DND-41 (cell line): ENCODE data around the gene WIF1.

Experiments used
- ATAC-seq: fragments of 200-7000 bp; cut with Tn5 transposase; 3 replicates; pipeline ENCODE4 v1.9.1; 2021; ENCODE audit warnings: low read depth; ENCODE audit not compliant: insufficient read depth
- DNase-seq: peaks from one replicate; pipeline ENCODE4 v3.0.0-alpha.2; 2020
- H2AFZ ChIP-seq: 2 replicates; pipeline ENCODE4 v1.6.0; 2012; ENCODE audit warnings: low read depth, low read length
- H3K27ac ChIP-seq: 2 replicates; pipeline ENCODE4 v1.5.1; 2012; ENCODE audit warnings: low read length, inconsistent platforms
- H3K27me3 ChIP-seq: fragments of 200-600 bp; sonication (generic); 2 replicates; pipeline ENCODE4 v1.6.0; 2012; ENCODE audit warnings: low read length, mild to moderate bottlenecking, inconsistent platforms; ENCODE audit not compliant: insufficient read depth, poor library complexity
- H3K36me3 ChIP-seq: 2 replicates; pipeline ENCODE4 v1.5.1; 2012; ENCODE audit warnings: low read length, inconsistent platforms; ENCODE audit not compliant: insufficient read depth
- H3K4me1 ChIP-seq: 2 replicates; pipeline ENCODE4 v1.5.1; 2012; ENCODE audit warnings: mild to moderate bottlenecking, low read length; ENCODE audit not compliant: insufficient read depth
- H3K4me2 ChIP-seq: 2 replicates; pipeline ENCODE4 v1.6.0; 2012; ENCODE audit warnings: mild to moderate bottlenecking, moderate library complexity, low read length, inconsistent platforms; ENCODE audit not compliant: insufficient read depth
- H3K4me3 ChIP-seq, 2 experiments: fragments of 200-600 bp in 1 of 2; shearing (Covaris generic) in 1 of 2; 2 replicates each; pipeline ENCODE4 v1.5.1; 2012 to 2016; ENCODE audit warnings: inconsistent platforms in 2 of 2, low read length in 2 of 2, mild to moderate bottlenecking in 2 of 2, low read depth in 1 of 2, moderate library complexity in 1 of 2
- H3K79me2 ChIP-seq: 2 replicates; pipeline ENCODE4 v1.6.0; 2012; ENCODE audit warnings: low read length, inconsistent platforms; ENCODE audit not compliant: insufficient read depth
- H3K9ac ChIP-seq: 2 replicates; pipeline ENCODE4 v1.6.0; 2012; ENCODE audit warnings: low read depth, mild to moderate bottlenecking, inconsistent platforms, low read length, moderate library complexity
- H3K9me3 ChIP-seq: 2 replicates; pipeline ENCODE4 v1.5.1; 2012; ENCODE audit warnings: low read length, moderate library complexity, mild to moderate bottlenecking, inconsistent platforms; ENCODE audit not compliant: insufficient read depth, severe bottlenecking
- H4K20me1 ChIP-seq: 2 replicates; pipeline ENCODE4 v1.6.0; 2012; ENCODE audit warnings: low read length; ENCODE audit not compliant: insufficient read depth
- EZH2 ChIP-seq: IDR thresholded peaks from 3 replicates; pipeline ENCODE4 v1.6.1; 2012; ENCODE audit warnings: borderline replicate concordance, low read depth, mild to moderate bottlenecking, moderate library complexity, low read length, inconsistent platforms; ENCODE audit not compliant: severe bottlenecking
- TF ChIP-seq, protein P1 (sequence below): IDR thresholded peaks from 2 replicates; pipeline ENCODE4 v1.5.1; 2012; ENCODE audit warnings: borderline replicate concordance, low read length, moderate library complexity, mild to moderate bottlenecking; ENCODE audit not compliant: poor library complexity, severe bottlenecking; ENCODE audit errors: extremely low read depth

WIF1 gene

DNA sequence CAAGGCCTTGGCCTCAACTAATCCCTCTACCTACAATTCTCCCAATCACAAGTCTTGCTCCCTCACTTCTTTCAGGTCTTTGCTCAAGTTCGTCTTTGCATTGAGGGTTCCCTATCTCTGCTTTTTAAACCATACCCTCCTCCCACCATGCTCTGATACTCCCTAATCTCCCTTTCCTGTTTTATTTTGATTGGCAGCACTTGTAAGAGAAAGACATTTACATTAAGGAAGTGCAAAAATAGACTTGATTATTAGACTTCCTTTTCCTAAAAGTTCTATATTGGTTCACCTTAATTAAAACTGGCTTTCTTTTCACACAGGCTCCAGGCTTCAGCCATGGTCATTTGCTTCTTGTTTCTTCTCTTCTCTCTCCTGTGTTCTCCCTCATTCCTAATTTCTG lies 18.3 kb upstream of the WIF1 start:
- H3K9me3 ChIP-seq, result no peaks in the 10 kb centered on the region
- H3K27ac ChIP-seq, result no peak overlapping the region
- TF ChIP-seq EZH2, result no peak
- TF ChIP-seq, protein P1, sequence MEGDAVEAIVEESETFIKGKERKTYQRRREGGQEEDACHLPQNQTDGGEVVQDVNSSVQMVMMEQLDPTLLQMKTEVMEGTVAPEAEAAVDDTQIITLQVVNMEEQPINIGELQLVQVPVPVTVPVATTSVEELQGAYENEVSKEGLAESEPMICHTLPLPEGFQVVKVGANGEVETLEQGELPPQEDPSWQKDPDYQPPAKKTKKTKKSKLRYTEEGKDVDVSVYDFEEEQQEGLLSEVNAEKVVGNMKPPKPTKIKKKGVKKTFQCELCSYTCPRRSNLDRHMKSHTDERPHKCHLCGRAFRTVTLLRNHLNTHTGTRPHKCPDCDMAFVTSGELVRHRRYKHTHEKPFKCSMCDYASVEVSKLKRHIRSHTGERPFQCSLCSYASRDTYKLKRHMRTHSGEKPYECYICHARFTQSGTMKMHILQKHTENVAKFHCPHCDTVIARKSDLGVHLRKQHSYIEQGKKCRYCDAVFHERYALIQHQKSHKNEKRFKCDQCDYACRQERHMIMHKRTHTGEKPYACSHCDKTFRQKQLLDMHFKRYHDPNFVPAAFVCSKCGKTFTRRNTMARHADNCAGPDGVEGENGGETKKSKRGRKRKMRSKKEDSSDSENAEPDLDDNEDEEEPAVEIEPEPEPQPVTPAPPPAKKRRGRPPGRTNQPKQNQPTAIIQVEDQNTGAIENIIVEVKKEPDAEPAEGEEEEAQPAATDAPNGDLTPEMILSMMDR, result no peak
- H4K20me1 ChIP-seq, result no peaks in the 10 kb centered on the region
- no peaks in the 10 kb centered on the region for H3K4me1 ChIP-seq
- H3K4me3 ChIP-seq, result no peak overlapping the region
- H2AFZ ChIP-seq, result no peak overlapping the region
- no peaks in the 10 kb centered on the region for H3K36me3 ChIP-seq
- no peaks in the 10 kb centered on the region for H3K79me2 ChIP-seq
- H3K4me2 ChIP-seq, result no peak overlapping the region
- H3K9ac ChIP-seq, result no peak overlapping the region
- ATAC-seq (no peak), DNase-seq (no peak)
- H3K27me3 ChIP-seq, result peaks cover 10% of the 10 kb centered on the region

DNA sequence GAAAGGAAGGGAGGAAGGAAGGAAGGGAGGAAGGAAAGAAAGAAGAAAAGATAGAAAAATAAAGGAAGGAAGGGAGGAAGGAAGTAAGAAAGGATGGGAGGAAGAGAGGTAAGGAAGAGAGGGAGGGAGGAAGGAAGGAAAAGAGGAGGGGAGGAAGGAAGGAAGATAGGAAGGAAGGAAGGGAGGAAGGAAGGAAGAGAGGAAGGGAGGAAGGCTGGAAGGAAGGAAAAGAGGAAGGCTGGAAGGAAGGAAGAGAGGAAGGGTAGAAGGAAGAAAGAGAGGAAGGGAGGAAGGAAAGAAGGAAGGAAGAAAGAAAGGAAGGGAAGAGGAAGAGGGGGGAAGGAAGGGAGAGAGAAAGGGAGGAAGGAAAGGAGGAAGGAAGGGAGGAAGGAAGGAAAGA lies 12.8 kb upstream of the WIF1 start:
- H3K4me3 ChIP-seq, result no peak overlapping the region
- ATAC-seq (no peak), DNase-seq (no peak)
- H3K27ac ChIP-seq, result no peak overlapping the region
- no peaks in the 10 kb centered on the region for H3K27me3 ChIP-seq
- no peaks in the 10 kb centered on the region for H4K20me1 ChIP-seq
- H3K4me2 ChIP-seq, result no peak overlapping the region
- H3K9me3 ChIP-seq, result no peaks in the 10 kb centered on the region
- H3K79me2 ChIP-seq, result no peaks in the 10 kb centered on the region
- no peak overlapping the region for H2AFZ ChIP-seq
- no peak overlapping the region for H3K9ac ChIP-seq
- no peaks in the 10 kb centered on the region for H3K36me3 ChIP-seq
- H3K4me1 ChIP-seq, result no peaks in the 10 kb centered on the region
- TF ChIP-seq, protein P1, result no peak
- no peak for TF ChIP-seq EZH2

DNA sequence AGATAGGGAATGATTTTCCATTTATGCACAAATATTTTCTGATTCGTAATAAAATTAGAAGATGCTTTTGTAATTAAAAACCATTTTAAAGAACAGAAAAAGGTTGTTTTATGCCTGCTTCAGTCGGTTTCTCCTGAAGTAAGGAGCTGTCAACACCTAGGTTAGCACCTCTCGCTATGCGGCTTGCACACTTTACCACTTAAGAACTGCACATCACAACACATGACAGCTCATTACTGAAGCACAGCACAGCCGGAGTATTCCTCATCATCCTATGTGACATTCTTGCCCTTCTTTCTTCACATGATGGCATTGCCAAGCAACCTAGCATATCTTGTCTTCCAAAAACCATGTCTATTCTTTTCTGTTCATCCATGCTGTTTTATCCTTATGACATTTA lies 5.4 kb upstream of the WIF1 start:
- Histone ChIP-seq H3K4me1 (no peaks in the 10 kb centered on the region), H3K9ac (no peak overlapping the region), H3K4me3 (no peak overlapping the region), H3K27me3 (peaks cover 16% of the 10 kb centered on the region), H3K36me3 (no peaks in the 10 kb centered on the region), H4K20me1 (no peaks in the 10 kb centered on the region), H3K79me2 (no peaks in the 10 kb centered on the region), H3K9me3 (no peaks in the 10 kb centered on the region), H2AFZ (no peak overlapping the region), H3K4me2 (no peak overlapping the region), H3K27ac (no peak overlapping the region)
- TF ChIP-seq, protein P1, result no peak
- TF ChIP-seq EZH2, result no peak
- ATAC-seq, result no peak
- DNase-seq, result no peak

DNA sequence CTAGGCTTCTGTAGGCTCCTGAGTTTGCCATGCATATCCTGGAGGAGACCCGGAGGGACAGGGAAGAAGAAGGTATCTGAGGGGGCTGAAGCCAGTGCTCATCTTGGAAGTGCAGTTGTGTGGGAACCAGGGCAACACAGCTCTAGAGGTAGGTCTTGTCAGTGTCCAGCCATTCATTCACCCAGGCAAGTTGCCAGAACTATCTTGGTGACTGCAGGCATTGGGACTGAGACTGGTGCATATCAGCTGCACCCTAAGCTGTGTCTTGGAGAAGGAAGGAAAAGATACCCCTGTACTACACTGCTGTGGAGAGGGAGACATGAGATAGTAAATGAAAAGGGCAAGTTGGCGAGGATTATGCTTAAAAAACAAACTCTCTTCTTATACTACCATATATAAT lies 4.9 kb upstream of the WIF1 start:
- Histone ChIP-seq H3K4me1 (no peaks in the 10 kb centered on the region), H4K20me1 (no peaks in the 10 kb centered on the region), H3K79me2 (no peaks in the 10 kb centered on the region), H3K27me3 (peaks cover 16% of the 10 kb centered on the region), H3K36me3 (no peaks in the 10 kb centered on the region), H2AFZ (no peak overlapping the region), H3K9me3 (no peaks in the 10 kb centered on the region), H3K4me3 (no peak overlapping the region), H3K4me2 (no peak overlapping the region), H3K27ac (no peak overlapping the region), H3K9ac (no peak overlapping the region)
- no peak for DNase-seq
- TF ChIP-seq, protein P1, result no peak
- no peak for TF ChIP-seq EZH2
- ATAC-seq, result no peak
